MM.1S (cell line): ENCODE data around the gene LUC7L.
"Not testable (repeated sequence)": the region's sequence is repeated elsewhere in the genome, so short reads cannot be mapped to it uniquely, and the experiment has no call there.

Experiments
- CTCF ChIP-seq: fragments of 300-600 bp; sonication (generic); IDR thresholded peaks from 2 replicates; pipeline ENCODE4 v1.5.1; 2016; ENCODE audit warnings: antibody characterized with exemption, low read length, mixed read lengths
- EZH2phosphoT487 ChIP-seq: fragments of 300-600 bp; sonication (generic); IDR thresholded peaks from 2 replicates; pipeline ENCODE4 v1.6.1; 2018; ENCODE audit warnings: antibody characterized with exemption, low read length

DNA sequence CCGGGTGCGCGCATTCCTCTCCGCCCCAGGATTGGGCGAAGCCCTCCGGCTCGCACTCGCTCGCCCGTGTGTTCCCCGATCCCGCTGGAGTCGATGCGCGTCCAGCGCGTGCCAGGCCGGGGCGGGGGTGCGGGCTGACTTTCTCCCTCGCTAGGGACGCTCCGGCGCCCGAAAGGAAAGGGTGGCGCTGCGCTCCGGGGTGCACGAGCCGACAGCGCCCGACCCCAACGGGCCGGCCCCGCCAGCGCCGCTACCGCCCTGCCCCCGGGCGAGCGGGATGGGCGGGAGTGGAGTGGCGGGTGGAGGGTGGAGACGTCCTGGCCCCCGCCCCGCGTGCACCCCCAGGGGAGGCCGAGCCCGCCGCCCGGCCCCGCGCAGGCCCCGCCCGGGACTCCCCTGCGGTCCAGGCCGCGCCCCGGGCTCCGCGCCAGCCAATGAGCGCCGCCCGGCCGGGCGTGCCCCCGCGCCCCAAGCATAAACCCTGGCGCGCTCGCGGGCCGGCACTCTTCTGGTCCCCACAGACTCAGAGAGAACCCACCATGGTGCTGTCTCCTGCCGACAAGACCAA lies 56.8 kb downstream of the LUC7L start, which contains the start of gene HBA2:
- TF ChIP-seq EZH2phosphoT487, CTCF: not testable (repeated sequence)
